Ishikawa (cell line): ENCODE measurements around the gene EFNA5.

Experiments
- CEBPB ChIP-seq: IDR thresholded peaks from 2 replicates; pipeline ENCODE4 v1.6.1; 2012
- CREB1 ChIP-seq: IDR thresholded peaks from 2 replicates; pipeline ENCODE4 v1.6.1; 2012; ENCODE audit warnings: low read depth
- EGR1 ChIP-seq: IDR thresholded peaks from 2 replicates; pipeline ENCODE4 v1.6.1; 2012
- NFIC ChIP-seq: IDR thresholded peaks from 2 replicates; pipeline ENCODE4 v1.6.1; 2012
- REST ChIP-seq: IDR thresholded peaks from 2 replicates; pipeline ENCODE4 v1.6.1; 2012; ENCODE audit warnings: low read depth, mild to moderate bottlenecking
- USF1 ChIP-seq: IDR thresholded peaks from 2 replicates; pipeline ENCODE4 v1.6.1; 2012

- no peak for TF ChIP-seq REST
- no peak for TF ChIP-seq NFIC
- no peak for TF ChIP-seq EGR1
- no peak for TF ChIP-seq USF1
- no peak for TF ChIP-seq CEBPB
- no peak for TF ChIP-seq CREB1
These were observed 313.8 kb downstream of the EFNA5 start for GRCh38 chr5:107356891-107357290.
